Progenitor cell of endocrine pancreas (in vitro differentiated cells): ENCODE results near the gene TXNRD3. TPM values are rescaled to one million over a fixed set of nuclear protein-coding genes. Genes with fewer than 3 reads are reported as not detected.

ENCODE experiments used
- DNase-seq: peaks from one replicate; pipeline ENCODE4 v3.0.0; 2021; ENCODE audit warnings: low spot score; ENCODE audit not compliant: unreplicated experiment
- H3K27ac Mint-ChIP-seq: 2 replicates; pipeline ENCODE4 v1.8.0; 2021; ENCODE audit warnings: mild to moderate bottlenecking, moderate library complexity, mixed read lengths
- H3K27me3 Mint-ChIP-seq: 2 replicates; pipeline ENCODE4 v1.8.0; 2021; ENCODE audit warnings: mixed read lengths
- H3K36me3 Mint-ChIP-seq: 2 replicates; pipeline ENCODE4 v1.8.0; 2022; ENCODE audit warnings: mixed read lengths; ENCODE audit not compliant: insufficient read depth
- H3K4me1 Mint-ChIP-seq: 2 replicates; pipeline ENCODE4 v1.8.0; 2021; ENCODE audit warnings: low read depth, mixed read lengths
- H3K4me3 Mint-ChIP-seq: 2 replicates; pipeline ENCODE4 v1.8.0; 2021; ENCODE audit warnings: low read depth, mild to moderate bottlenecking, moderate library complexity, mixed read lengths
- H3K9me3 Mint-ChIP-seq: 2 replicates; pipeline ENCODE4 v1.8.0; 2021; ENCODE audit warnings: low read depth, mixed read lengths
- CTCF ChIP-seq: fragments of 200-600 bp; sonication (generic); IDR thresholded peaks from one replicate; pipeline ENCODE4 v1.5.0; 2021; ENCODE audit warnings: antibody characterized with exemption, mild to moderate bottlenecking; ENCODE audit not compliant: unreplicated experiment
- total RNA-seq: library from RNA; stranded (reverse); gene quantifications from 2 replicates; pipeline ENCODE4 v1.2.1, GENCODE V29; 2021

TXNRD3 gene
- total RNA-seq, 1 donor from 2014 or later: 12.9 TPM

GRCh38 chr3:126666658-126667528 is 12.0 kb upstream of the TXNRD3 start:
- TF ChIP-seq CTCF: no peak
- no peaks in the 10 kb centered on the region for H3K4me1 Mint-ChIP-seq
- H3K4me3 Mint-ChIP-seq: no peak overlapping the region
- peaks cover 24% of the 10 kb centered on the region for H3K27me3 Mint-ChIP-seq
- H3K27ac Mint-ChIP-seq: no peak overlapping the region
- no peak for DNase-seq
- no peaks in the 10 kb centered on the region for H3K9me3 Mint-ChIP-seq
- no peaks in the 10 kb centered on the region for H3K36me3 Mint-ChIP-seq

- no peak overlapping the region for H3K4me3 Mint-ChIP-seq
- H3K27ac Mint-ChIP-seq: no peak overlapping the region
- peaks cover 26% of the 10 kb centered on the region for H3K27me3 Mint-ChIP-seq
- H3K9me3 Mint-ChIP-seq: peaks cover 2% of the 10 kb centered on the region
- H3K36me3 Mint-ChIP-seq: no peaks in the 10 kb centered on the region
- no peak for DNase-seq
- TF ChIP-seq CTCF: no peak
- H3K4me1 Mint-ChIP-seq: no peaks in the 10 kb centered on the region
Measured at GRCh38 chr3:126665959-126666657, 11.2 kb upstream of the TXNRD3 start.

- Mint-ChIP-seq H3K4me1 (no peaks in the 10 kb centered on the region), H3K9me3 (peaks cover 3% of the 10 kb centered on the region), H3K27ac (no peak overlapping the region), H3K27me3 (peaks cover 32% of the 10 kb centered on the region), H3K4me3 (no peak overlapping the region), H3K36me3 (no peaks in the 10 kb centered on the region)
- DNase-seq: no peak
- no peak for TF ChIP-seq CTCF
Measured at GRCh38 chr3:126665221-126665936, 10.5 kb upstream of the TXNRD3 start.

- peak; percentile 10 for TF ChIP-seq CTCF
- Mint-ChIP-seq H3K4me1 (no peaks in the 10 kb centered on the region), H3K4me3 (no peak overlapping the region), H3K9me3 (peaks cover 3% of the 10 kb centered on the region), H3K36me3 (no peaks in the 10 kb centered on the region), H3K27me3 (peaks cover 38% of the 10 kb centered on the region), H3K27ac (no peak overlapping the region)
- DNase-seq: no peak
Measured at GRCh38 chr3:126664591-126665214, 9.8 kb upstream of the TXNRD3 start.

GRCh38 chr3:126663750-126664149 is 8.8 kb upstream of the TXNRD3 start:
- DNase-seq: no peak
- Mint-ChIP-seq H3K4me1 (no peaks in the 10 kb centered on the region), H3K4me3 (no peak overlapping the region), H3K36me3 (no peaks in the 10 kb centered on the region), H3K27me3 (peaks cover 38% of the 10 kb centered on the region), H3K27ac (no peak overlapping the region), H3K9me3 (peaks cover 3% of the 10 kb centered on the region)
- no peak for TF ChIP-seq CTCF
